Prostate gland (tissue), 2 donors: ENCODE data around the gene ADAMTS19.

Experiments used
- POLR2A ChIP-seq: fragments of 450-650 bp; IDR thresholded peaks from one replicate; pipeline ENCODE4 v1.6.1; 2016; ENCODE audit warnings: antibody characterized with exemption, mild to moderate bottlenecking
- TF ChIP-seq, protein P1 (sequence below), 4 experiments: fragments of 200-600 bp in 2 of 4; fragments of 450-650 bp in 2 of 4; sonication (generic) in 2 of 4; IDR thresholded peaks; 1 replicate in 3 of 4; 2 replicates in 1 of 4; pipeline ENCODE4 v1.5.1; 2016 to 2019; ENCODE audit warnings: antibody characterized with exemption in 4 of 4, mild to moderate bottlenecking in 2 of 4, moderate library complexity in 2 of 4

DNA sequence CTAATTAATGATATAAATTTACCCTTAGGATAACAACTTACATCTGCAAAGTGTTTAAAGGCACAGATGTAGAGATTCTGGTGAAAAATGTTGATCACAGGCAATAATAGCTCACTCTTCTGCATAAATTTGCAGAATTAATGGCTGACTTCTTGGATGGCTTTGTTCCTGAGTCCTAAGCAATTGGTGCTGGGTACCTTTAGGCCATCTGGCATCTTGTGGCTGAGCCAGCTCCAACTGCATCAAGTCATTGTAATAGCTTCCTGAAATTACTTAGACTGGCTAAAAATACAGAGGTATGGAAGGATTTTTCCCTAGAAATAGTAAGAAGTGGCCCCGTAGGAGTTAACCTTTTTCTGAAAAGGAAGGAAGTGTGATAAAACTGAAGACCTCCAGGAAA lies 169.5 kb downstream of the ADAMTS19 start:
- TF ChIP-seq, protein P1, sequence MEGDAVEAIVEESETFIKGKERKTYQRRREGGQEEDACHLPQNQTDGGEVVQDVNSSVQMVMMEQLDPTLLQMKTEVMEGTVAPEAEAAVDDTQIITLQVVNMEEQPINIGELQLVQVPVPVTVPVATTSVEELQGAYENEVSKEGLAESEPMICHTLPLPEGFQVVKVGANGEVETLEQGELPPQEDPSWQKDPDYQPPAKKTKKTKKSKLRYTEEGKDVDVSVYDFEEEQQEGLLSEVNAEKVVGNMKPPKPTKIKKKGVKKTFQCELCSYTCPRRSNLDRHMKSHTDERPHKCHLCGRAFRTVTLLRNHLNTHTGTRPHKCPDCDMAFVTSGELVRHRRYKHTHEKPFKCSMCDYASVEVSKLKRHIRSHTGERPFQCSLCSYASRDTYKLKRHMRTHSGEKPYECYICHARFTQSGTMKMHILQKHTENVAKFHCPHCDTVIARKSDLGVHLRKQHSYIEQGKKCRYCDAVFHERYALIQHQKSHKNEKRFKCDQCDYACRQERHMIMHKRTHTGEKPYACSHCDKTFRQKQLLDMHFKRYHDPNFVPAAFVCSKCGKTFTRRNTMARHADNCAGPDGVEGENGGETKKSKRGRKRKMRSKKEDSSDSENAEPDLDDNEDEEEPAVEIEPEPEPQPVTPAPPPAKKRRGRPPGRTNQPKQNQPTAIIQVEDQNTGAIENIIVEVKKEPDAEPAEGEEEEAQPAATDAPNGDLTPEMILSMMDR (IDR thresholded peaks at IDR 0.05), result no peak
- TF ChIP-seq POLR2A, result no peak
